Left lobe of liver (tissue), 2 donors: ENCODE results near the gene ALPL. TPM values are rescaled to one million over a fixed set of nuclear protein-coding genes. Genes with fewer than 3 reads are reported as not detected.
"Not testable (repeated sequence)": the region's sequence is repeated elsewhere in the genome, so short reads cannot be mapped to it uniquely, and the experiment has no call there.

ENCODE experiments used
- ATAC-seq: fragments of 200-7000 bp; cut with Tn5 transposase; one replicate; pipeline ENCODE4 v1.9.1; 2020; ENCODE audit warnings: mild to moderate bottlenecking, moderate library complexity
- DNase-seq: peaks from one replicate; pipeline ENCODE4 v3.0.0-alpha.2; 2020; ENCODE audit warnings: low spot score
- total RNA-seq: library from RNA; stranded (reverse); gene quantifications from one replicate; pipeline ENCODE4 v1.2.1, GENCODE V29; 2021
- donor health status: DM: no; HTN: no; CAD: no; lungs with moderate emphysema.
- donor health status: DM: no; HTN: yes; CAD: no.

Gene ALPL
- total RNA-seq, 1 donor from 2014 or later = 29.3 TPM

DNA sequence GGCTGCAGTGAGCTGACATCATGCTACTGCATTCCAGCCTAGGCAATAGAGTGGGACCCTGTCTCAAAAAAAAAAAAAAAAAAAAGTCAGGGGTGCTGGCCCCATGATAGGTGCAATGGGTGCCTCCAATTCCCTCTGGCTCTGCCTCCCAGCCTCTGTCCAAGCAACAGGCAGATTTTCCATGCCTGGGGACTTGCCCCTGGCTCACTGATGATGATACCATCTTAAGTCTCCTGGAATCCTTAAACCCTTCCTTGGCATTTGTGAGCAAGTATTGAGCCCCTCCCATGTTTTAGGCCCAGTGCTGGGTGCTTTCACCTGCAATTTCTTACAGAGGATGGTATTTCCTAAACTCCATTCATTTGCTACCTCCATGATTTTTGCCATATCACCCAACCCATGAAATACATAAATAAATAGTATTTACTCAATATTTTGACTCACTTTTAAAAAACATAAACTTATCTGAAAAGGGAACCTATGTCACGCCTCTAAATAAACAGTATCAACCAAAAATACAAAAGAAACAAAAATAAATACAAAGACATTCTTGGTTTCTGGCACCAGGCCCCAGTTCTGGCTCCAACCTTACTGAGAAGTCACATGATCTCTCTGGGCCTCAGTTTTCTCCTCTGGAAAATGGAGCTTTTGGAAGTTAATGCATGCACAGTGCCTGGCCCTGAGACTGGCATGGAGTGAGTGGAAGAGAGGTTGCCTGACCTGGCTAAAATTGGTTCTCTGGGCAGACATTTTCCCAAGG is 1.5 kb upstream of the ALPL start:
- DNase-seq (no peak), ATAC-seq (no peak)

DNA sequence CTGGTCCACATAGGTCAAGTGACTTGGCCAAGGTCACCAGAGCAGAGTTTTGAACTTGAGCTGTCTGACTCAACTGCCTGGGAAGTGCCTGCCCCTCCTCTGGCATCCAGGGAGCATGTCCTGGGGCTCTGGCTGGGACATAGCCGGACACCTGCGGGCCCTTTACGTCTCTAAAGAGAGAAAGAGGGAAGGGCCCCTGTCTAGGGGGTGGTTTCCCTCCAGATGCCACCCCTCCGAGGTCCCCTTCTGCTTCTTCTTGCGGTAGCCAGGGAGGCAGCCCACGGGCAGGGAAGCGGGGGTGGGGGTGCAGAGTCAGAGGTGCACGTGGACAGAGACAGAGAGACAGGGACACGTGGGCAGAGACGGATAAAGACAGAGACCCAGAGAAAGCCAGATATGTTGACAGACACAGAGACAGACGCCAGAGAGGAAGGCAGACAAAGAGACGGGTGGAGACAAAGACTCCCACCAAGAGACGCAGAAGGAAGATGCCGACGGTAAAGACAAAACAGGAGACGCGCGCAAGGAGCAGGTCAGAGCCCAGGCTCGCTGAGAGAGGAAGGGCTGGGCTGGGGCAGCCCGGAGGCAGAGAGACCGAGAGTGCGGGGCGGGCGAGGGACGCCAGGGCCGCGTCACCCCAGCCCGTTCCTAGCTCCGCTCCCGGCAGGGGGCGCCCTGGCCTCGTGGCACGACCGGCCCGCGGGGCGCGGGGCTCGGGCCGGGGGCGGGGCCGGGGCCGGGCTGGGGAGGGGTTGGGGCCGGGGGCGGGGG is 458 bp upstream of the ALPL start:
- ATAC-seq (peak; percentile 94), DNase-seq (peak; percentile 68)

DNA sequence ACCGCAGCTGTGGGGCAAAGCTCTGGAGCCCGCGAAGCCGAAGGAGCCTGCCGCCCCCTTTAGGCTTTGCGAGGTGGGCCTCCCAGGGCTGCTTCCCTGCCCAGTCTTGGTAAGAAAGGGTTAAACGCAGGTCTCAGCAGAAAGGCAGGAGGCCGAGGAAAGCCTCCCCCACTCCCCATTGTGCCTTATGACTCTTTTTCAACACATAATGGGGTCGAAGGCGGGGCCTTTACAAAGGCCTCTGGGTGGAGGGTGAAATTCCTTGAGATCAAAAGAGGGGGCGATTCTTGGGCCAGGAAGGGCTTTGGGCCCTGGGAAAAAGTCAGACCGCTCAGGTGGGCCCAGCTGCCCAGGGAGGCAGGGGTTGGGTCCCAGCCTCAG is 880 bp downstream of the ALPL start:
- no peak for ATAC-seq
- no peak for DNase-seq

DNA sequence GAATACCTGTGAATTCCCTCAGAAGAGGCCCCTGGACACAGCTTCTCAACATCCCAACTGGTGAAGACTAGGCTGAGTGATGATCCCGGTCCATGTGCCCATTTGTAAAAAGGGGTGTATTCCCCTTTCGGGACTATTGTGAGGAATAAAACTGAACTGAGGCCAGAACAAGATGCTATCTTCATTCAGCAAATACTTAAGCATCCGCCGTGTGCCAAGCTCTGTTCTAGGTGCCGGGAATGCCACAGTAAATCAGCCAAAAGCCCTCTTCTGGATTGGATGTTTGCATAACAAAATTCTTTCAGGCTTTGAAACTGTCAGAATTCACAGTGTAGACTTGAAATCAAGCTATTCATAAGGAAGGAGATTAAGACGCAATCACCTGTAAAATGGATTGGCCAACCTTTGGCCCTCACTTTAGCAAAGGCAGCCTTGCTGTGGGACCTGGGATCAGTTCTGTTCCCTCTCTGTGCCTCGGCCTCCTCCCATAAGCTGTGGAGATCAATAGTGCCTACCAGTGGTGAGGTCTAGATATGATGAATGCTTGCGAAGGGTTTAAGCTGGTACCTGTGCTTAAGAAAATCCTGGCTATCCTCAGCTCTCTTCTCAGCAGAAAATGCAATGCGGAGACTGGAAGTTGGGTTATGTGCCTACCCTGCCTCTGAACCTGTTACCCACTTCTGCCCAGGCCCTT is 1.8 kb downstream of the ALPL start:
- no peak for DNase-seq
- ATAC-seq = peak; percentile 16

DNA sequence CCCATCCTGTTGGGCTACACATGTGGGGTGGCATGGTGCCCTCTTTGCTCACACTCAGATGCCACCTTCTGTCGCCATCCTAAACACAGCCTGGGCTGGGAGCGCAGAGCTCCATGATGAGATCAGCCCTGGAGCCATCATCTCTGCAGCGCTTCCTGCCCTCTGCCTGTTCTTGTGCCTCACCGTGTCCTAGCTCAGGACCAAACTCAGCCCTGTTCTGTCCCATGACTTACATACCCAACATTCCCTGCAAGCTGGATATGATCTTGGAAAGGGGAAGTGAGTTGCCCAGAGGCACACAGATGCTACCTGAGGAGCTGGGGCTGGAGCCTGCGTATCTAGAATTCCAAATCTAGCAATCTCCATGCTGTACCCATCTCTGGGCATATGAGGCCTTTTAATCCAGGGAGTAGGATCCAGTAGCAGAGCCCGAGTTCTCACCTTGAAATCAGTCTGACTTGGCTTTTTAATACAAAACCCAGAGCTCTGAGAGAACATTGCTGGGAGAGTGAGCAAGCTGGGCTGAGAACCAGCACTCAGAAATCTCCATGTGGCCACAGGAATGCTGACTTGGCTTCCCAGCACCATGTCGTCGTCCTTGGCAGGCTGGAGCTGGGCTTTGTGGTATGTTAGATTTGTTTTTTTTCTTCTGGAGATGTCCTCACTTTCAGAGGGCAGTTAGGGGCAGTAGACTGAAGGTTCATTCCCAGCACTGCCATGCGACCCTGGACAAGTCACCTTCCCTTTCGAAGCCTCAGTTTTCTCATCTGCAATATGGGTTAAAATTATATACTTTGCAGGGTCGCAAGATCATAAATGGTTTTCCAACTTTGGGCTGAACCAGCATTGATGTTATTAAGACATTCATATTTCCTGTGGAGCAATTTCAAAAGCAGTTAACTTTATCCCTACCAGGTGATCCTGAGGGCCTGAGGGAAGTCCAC is 2.6 kb downstream of the ALPL start:
- DNase-seq = no peak

DNA sequence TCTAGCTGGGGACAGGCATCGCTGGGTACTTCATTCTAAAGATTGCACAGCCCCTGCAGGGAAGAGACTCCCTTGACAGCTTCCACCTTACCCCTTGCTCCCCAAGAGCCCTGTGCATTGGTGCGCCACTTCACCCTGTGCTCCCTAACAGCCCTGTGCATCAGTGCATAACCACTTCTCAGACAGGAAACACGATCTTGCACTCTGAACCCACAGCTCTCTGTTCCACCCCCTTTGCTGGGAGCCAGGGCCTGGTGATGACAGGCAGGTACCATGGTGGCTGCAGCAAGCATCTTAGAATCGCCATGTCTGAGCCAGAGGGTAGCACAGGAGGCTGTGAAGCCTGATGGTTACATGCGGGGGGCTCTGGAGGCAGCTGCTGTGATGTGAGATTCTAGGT is 5.0 kb downstream of the ALPL start:
- no peak for ATAC-seq
- DNase-seq = no peak

More for the DNA sequence above, 2.6 kb downstream of the ALPL start:
- ATAC-seq = no peak

DNA sequence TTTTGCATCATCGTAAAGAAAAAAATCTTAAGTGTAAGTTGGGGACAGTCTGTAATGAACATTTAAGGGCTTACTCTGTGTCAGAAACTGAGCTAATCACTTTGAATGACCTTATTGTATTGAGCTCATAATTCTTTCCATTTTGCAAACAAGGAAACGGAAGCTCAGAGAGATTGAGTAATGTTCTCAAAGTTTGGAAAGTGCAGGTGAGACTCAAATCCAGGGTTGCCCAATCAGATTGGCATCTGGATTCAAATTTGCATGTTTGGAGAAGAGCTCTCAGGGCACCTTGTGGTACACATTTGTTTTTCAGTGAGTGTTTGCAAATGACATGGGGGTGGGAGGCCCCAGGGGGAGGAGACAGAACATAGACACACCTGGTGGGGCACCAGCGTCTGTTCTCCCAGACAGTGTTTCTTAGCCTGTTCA is 8.0 kb downstream of the ALPL start:
- DNase-seq (no peak), ATAC-seq (peak; percentile 76)

DNA sequence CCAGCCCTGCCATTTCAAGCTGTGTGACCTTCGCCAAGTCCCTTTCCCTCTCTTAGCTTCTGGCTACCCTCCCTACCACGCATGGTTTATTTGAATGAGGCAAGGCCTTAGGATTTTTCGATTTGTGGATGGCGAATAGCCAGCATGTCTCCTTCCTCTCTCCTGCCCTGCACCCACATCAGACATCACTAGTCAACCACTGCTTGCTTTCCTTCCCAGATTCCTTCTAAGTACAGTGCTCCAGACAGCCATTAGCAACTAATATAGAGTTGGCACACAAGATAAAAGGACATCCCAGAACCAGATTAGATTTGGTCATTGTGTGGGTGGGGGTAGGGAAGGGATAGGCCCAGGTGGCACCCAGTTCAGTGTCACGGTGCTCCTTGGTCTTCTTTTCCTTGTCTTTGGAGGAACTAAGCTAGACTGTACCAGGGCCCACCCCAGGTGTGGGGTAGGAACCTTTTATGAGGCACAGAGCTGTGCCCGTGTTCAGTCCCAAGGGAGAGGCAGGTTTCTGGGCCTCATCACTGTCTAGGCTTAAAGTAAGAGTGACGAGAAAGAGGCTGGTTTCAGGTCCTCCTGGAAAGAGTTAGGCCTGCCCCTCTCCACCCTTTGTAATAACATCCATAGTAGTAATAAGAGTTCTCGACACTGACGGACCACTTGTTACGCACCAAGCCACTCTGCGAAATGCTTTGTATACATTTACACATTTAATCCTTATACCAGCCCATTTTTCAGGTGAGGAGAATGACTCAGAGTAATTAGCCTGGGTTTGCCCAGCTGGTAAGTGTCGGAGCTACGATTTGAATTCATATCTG is 8.6 kb downstream of the ALPL start:
- DNase-seq = no peak

DNA sequence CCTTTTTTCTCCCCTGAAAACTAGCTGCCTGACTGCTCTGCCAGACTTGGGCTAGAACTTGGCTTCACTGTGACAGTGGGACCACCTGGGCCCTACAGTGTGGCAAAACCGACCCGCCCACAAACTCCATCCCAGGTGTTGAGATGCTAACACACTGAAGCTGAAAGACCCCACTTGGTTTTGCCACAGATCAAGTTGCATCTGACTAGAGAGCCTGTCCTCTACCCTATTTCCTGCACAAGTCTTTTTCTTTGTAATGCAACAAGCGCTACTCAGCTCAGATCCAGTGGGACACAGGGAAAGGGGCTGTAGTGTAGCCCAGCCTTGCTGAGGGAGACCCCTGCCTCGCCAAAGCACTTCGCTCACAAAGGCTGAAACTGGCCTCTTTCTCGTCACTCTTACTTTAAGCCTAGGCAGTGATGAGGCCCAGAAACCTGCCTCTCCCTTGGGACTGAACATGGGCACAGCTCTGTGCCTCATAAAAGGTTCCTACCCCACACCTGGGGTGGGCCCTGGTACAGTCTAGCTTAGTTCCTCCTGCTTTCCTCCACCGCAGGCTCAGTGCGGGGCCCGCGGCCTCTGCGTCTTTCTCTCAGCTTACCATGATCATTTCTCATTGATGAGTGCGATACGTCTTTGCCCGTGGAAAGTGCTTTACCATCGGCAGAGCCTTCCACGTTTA is 9.7 kb downstream of the ALPL start:
- DNase-seq (no peak), ATAC-seq (no peak)

More for the DNA sequence above, 8.6 kb downstream of the ALPL start:
- ATAC-seq = no peak

DNA sequence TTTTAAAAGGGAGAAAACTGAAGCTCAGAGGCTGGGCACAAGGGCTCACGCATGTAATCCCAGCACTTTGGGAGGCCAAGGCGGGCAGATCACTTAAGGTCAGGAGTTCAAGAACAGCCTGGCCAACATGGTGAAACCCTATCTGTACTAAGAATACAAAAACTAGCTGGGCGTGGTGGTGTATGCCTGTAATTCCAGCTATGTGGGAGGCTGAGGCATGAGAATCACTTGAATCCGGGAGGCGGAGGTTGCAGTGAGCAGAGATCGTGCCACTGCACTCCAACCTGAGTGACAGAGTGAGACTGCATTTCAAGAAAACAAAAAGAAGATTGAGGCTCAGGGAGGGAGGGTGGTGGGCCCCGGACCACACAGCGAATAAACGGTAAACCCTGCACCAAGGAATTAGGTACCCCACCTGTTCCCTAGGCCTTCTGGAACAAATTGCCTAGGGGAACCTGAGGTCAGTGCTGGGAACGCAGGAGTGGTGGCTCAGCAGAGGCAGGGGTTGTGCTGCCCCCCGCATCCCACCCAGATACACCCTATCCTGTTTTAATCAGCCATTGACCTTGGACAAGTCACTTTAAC is 10.4 kb downstream of the ALPL start:
- not testable (repeated sequence) for DNase-seq, ATAC-seq

DNA sequence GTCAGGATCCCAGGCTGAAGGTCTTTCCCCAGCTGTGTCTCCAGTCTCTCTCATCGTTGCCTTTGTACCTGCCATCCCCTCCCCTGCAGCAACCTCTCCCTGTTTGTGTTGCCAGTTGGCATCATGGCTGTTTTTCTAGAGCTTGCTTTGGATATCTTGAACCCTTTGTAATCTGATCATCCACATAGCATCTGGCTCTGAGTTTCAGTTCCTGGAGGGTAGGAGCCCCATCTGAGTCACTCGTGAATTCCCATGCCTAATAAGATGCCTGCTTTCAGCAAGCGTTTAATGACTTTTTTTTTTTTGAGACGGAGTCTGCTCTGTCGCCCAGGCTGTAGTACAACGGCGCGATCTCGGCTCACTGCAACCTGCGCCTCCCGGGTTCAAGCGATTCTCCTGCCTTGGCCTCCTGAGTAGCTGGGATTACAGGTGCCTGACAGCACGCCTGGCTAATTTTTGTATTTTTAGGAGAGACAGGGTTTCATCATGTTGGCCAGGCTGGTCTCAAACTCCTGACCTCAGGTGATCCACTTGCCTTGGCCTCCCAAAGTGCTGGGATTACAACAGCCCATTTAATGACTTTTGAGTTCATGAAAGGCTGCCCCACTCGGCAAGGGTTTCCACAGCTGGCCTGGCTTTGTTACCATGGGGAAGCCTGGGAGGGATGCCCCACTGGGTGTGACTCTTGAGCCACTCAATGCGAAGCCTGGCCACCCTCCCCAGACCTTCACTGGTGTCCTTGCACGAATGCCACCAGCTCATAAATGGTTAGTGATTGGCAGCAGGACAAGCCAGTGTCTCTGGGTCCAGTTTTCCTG is 11.9 kb downstream of the ALPL start:
- DNase-seq (no peak), ATAC-seq (no peak)

DNA sequence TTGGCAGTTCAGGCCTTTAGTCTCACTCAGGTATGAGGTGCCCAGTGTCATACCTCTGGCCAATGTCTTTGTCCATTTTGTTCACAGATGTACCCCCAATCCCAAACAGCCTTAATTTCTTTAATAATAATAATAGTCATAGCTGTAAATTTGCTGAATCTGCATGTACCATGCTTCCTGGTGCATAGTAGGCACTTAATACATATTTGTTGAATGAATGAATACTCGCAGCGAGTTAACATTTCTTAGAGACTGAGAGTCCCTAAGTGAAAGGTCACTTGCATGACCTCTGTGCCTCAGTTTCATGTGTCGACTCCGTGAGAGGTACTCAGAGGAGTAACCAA is 12.5 kb downstream of the ALPL start:
- DNase-seq (no peak), ATAC-seq (no peak)

DNA sequence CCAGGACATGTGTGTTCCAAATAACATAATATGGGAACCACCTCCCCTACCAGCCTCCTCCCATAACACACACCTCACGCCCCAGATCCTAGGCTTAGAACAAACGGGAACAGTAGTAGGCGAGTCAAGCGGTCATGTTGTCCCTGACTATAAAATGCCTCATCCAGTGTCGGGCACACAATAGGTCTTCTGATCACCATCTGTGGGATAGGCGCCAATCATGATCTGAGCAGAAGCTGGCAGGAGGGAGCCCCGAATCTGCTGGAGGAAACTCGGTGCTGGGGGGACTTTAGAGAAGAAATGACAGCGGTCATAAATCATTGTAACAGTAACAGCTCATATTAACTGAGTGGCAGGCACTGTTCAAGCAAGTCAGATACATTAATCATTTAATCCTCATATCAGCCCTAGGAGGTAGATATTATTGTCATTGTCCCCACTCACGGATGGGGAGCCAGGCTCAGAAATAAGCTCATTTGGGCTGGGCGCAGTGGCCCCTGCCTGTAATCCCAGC is 13.4 kb downstream of the ALPL start:
- ATAC-seq (no peak), DNase-seq (no peak)

DNA sequence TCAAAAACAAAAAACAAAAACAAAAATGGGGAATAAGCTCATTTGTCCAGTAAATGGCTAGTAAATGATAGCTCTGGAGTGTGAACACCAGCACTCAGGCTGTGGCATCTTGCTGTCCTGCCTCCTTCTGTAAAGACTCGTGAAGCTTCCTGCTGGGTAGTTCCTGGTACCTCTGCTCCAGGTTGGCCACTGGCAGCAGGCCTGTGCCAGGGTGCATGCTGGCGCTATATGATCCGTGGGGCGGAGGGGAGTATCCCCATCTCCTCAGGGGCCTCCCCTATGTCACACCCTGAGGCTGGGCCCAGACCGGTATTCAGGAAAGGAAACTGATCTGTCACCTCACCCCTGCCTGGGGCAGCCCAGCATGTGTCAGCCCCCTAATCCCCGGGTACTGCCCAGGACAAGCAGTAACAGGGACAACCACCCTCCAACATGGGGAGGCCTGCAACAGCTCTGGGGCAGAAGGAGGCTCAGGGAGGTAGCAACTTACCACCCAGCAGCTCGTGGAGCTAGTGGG is 14.1 kb downstream of the ALPL start:
- DNase-seq (no peak), ATAC-seq (no peak)

DNA sequence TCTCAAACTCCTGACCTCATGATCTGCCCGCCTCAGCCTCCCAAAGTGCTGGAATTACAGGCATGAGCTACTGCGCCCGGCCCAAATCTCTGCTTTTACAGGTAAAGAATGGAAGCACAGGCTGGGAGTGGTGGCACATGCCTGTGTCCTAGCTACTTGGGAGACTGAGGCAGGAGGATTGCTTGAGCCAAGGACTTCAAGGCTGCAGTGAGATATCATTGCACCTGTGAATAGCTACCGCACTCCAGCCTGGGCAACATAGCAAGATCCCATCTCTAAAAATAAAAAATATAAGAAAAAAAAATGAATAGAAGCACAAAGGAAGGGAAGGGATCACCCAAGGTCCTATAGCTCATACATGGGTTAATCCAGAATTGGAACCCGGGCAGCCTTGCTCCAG is 15.0 kb downstream of the ALPL start:
- DNase-seq (no peak), ATAC-seq (no peak)

DNA sequence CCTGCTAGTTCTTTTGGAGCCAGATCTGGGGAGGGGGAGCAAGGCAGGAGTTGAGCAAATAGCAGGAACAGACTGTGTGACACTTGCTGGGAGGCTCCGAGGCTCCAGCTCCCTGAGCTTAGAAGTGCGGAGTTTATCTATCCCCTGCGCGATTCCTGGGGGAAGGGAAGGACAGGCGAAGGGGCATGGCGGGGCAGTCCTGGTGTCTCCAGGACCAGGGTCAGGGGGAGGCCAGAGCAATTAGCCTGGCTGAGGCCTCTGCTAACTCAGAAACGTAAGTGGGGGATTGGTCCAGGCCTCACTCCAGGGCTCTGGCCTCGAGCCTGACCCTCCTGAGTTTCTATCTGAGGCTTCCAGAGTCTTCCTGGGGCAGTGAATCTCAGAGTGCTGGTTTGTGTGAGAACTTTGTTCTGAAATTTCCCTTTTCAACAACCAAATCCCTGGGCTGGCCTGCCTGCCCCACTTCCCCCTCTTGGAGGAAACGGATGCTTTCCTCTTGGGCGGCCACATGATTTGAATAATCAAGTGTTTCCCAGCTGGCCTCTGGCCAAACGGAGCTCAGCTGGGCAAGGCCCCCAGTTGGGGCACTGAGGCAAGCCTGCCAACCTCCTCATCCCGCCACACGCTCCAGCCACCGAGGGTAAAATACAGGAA is 15.6 kb downstream of the ALPL start:
- ATAC-seq (peak; percentile 58), DNase-seq (no peak)

DNA sequence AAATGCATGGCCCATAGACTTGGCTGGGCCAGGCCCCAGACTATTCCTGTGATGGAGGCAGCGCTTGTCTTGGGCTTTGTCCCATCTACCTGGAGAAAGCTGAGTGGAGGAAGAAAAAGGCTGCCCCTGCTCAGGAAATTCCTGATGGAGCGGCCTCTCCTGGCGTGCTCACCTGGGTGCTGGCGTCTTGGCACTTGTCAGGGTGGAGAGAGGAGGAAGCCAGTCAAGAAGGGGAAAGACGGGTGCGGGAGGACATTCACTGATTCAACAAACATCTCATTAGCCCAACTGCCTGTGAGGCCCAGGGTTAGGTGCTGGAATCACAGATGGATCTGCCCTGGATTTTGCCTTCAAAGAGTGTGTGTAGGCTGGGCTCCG is 16.1 kb downstream of the ALPL start:
- DNase-seq (no peak), ATAC-seq (no peak)
